NCI-H526 treated with DMSO at 0.1 percent for 48 hours (cell line): Measurements from ENCODE around the gene ETS1.

ENCODE experiments used
- DNase-seq: peaks from one replicate; lab custom pipeline; 2025; lab: John Stamatoyannopoulos, UW

Gene ETS1

GRCh38 chr11:128500493-128500892 is 86.9 kb downstream of the ETS1 start:
- no peak for DNase-seq

GRCh38 chr11:128499613-128500253 is 87.6 kb downstream of the ETS1 start:
- DNase-seq: no peak

GRCh38 chr11:128498721-128499245 is 88.6 kb downstream of the ETS1 start:
- no peak for DNase-seq

GRCh38 chr11:128497776-128498095 is 89.6 kb downstream of the ETS1 start:
- no peak for DNase-seq

GRCh38 chr11:128497061-128497775 is 90.1 kb downstream of the ETS1 start:
- DNase-seq: no peak

GRCh38 chr11:128496692-128497060 is 90.7 kb downstream of the ETS1 start:
- no peak for DNase-seq

GRCh38 chr11:128496249-128496648 is 91.1 kb downstream of the ETS1 start:
- DNase-seq: no peak

GRCh38 chr11:128494418-128495332 is 92.7 kb downstream of the ETS1 start:
- no peak for DNase-seq

- no peak for DNase-seq
Measured at GRCh38 chr11:128493570-128493965, 93.8 kb downstream of the ETS1 start.

GRCh38 chr11:128492903-128493569 is 94.3 kb downstream of the ETS1 start:
- no peak for DNase-seq

GRCh38 chr11:128492461-128492860 is 94.9 kb downstream of the ETS1 start:
- no peak for DNase-seq

- DNase-seq: no peak
Measured at GRCh38 chr11:128491195-128491936, 96.0 kb downstream of the ETS1 start.

- no peak for DNase-seq
Measured at GRCh38 chr11:128490092-128490491, 97.3 kb downstream of the ETS1 start.

GRCh38 chr11:128488471-128488870 is 98.9 kb downstream of the ETS1 start:
- no peak for DNase-seq

GRCh38 chr11:128487978-128488377 is 99.4 kb downstream of the ETS1 start:
- DNase-seq: no peak

GRCh38 chr11:128484172-128484571 is 103.2 kb downstream of the ETS1 start:
- no peak for DNase-seq

- no peak for DNase-seq
Measured at GRCh38 chr11:128483211-128483788, 104.1 kb downstream of the ETS1 start.

GRCh38 chr11:128482512-128483191 is 104.7 kb downstream of the ETS1 start:
- no peak for DNase-seq

GRCh38 chr11:128482092-128482491 is 105.3 kb downstream of the ETS1 start:
- no peak for DNase-seq

GRCh38 chr11:128481135-128481534 is 106.2 kb downstream of the ETS1 start:
- no peak for DNase-seq
